Testis (tissue), 3 donors: Measurements from ENCODE around the gene ANKRD60. TPM values are rescaled to one million over a fixed set of nuclear protein-coding genes. Genes with fewer than 3 reads are reported as not detected.

Experiments
- DNase-seq: peaks from one replicate; pipeline ENCODE4 v3.0.0-alpha.2; 2019
- H3K27ac ChIP-seq, 2 donors: fragments of 200-600 bp; sonication (generic); one replicate each; pipeline ENCODE4 v1.5.1; 2019
- H3K27me3 ChIP-seq: fragments of 200-600 bp; sonication (generic); one replicate; pipeline ENCODE4 v1.5.1; 2019
- H3K36me3 ChIP-seq: fragments of 200-600 bp; sonication (generic); one replicate; pipeline ENCODE4 v1.5.1; 2017; ENCODE audit warnings: low read depth; ENCODE audit errors: missing control alignments
- H3K4me1 ChIP-seq: fragments of 200-600 bp; sonication (generic); one replicate; pipeline ENCODE4 v1.5.1; 2019
- H3K4me3 ChIP-seq, 2 donors: fragments of 200-600 bp; sonication (generic); one replicate each; pipeline ENCODE4 v1.5.1; 2017 to 2019
- H3K9me3 ChIP-seq: fragments of 200-600 bp; sonication (generic); one replicate; pipeline ENCODE4 v1.5.1; 2017
- POLR2A ChIP-seq: fragments of 450-650 bp; IDR thresholded peaks from one replicate; pipeline ENCODE4 v1.6.1; 2017; ENCODE audit warnings: antibody characterized with exemption, mild to moderate bottlenecking, moderate library complexity
- WGBS, 2 donors: methylation state at CpG; one replicate each; pipeline ENCODE4 v1.1.5; 2018; 5-methylcytosine and 5-hydroxymethylcytosine counted together
- intact Hi-C: fragments of 100-400 bp; cut with DNase I; formaldehyde crosslinking; loops from one replicate; pipeline ENCODE4 v1.15.1; 2023; ENCODE audit warnings: low total_unique reads
- polyA plus RNA-seq: library from polyadenylated mRNA; stranded (reverse); fragments of 350-450 nt; fragmentation: Illumina TruSeq; extraction: RNeasy Lipid Tissue Mini Kit (QIAGEN cat#74804); gene quantifications from one replicate; pipeline ENCODE4 v1.2.3, GENCODE V29; 2014; ENCODE audit warnings: low read depth, low replicate concordance; ENCODE audit not compliant: insufficient read depth
- total RNA-seq, 2 donors: library from RNA; depleted of rRNA; stranded (reverse); fragments of >200 nt; gene quantifications; one replicate each; pipeline ENCODE4 v1.2.3, GENCODE V29; 2016
- TF ChIP-seq, protein P1 (sequence below), 3 experiments: fragments of 450-650 bp in 2 of 3; fragments of 200-600 bp in 1 of 3; sonication (generic) in 1 of 3; IDR thresholded peaks; one replicate each; pipeline ENCODE4 v1.5.1; 2016 to 2019; ENCODE audit warnings: antibody characterized with exemption in 3 of 3, mild to moderate bottlenecking in 2 of 3, moderate library complexity in 1 of 3

ANKRD60 gene
- total and polyA plus RNA-seq, 3 donors from 2014 or later: 3.0 to 8.0 (median 7.7) TPM

DNA sequence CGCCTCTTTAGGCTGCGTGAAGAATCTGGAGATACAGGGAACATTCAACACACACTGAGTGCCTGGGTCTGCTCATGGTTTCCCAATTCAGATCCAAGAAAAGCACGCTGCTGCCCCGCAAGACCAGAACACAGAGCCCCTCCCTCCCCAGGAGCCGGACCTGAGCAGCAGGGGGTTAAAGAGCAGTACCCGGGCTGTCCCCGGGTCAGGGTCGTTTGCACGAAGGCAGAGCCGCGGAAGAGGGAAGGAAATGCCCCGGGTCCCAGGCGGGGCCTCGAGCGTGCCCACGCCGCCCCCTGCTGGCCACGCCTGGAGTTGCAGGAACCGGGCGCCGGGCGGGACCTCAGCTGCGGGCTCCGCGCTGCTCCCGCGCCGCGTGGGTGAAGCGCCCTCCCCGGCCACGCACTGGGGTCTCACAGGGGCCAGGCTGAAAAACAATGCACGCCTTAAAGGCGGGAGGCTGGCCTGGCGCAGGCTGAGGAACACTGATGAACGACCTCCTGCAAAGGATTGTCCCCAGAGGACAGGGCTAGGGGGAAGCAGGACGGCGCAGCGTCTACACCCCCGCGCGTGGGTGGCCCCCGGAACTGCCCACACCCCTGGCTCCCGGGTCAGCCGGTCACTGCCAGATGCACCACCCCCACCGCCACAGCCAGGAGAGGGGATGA is 48.9 kb downstream of the ANKRD60 start:
- no peak overlapping the region for H3K27ac ChIP-seq
- WGBS, 2 donors: 1% methylated on average over 11 to 33 of the region's 46 CpGs
- no peaks in the 10 kb centered on the region for H3K9me3 ChIP-seq
- no peaks in the 10 kb centered on the region for H3K27me3 ChIP-seq
- peaks cover 10% of the 10 kb centered on the region for H3K4me1 ChIP-seq
- TF ChIP-seq, protein P1, sequence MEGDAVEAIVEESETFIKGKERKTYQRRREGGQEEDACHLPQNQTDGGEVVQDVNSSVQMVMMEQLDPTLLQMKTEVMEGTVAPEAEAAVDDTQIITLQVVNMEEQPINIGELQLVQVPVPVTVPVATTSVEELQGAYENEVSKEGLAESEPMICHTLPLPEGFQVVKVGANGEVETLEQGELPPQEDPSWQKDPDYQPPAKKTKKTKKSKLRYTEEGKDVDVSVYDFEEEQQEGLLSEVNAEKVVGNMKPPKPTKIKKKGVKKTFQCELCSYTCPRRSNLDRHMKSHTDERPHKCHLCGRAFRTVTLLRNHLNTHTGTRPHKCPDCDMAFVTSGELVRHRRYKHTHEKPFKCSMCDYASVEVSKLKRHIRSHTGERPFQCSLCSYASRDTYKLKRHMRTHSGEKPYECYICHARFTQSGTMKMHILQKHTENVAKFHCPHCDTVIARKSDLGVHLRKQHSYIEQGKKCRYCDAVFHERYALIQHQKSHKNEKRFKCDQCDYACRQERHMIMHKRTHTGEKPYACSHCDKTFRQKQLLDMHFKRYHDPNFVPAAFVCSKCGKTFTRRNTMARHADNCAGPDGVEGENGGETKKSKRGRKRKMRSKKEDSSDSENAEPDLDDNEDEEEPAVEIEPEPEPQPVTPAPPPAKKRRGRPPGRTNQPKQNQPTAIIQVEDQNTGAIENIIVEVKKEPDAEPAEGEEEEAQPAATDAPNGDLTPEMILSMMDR (IDR thresholded peaks at IDR 0.05): peak; percentile 96 to 100 (median 97)
- TF ChIP-seq POLR2A: no peak
- intact Hi-C loops: loop anchor here (5.0 kb wide), 1 partner anchor 522 kb away; no protein-coding TSS in a partner anchor
- peak; percentile 68 for DNase-seq
- peak overlapping the region; percentile 25 to 53 for H3K4me3 ChIP-seq
- H3K36me3 ChIP-seq: no peaks in the 10 kb centered on the region

DNA sequence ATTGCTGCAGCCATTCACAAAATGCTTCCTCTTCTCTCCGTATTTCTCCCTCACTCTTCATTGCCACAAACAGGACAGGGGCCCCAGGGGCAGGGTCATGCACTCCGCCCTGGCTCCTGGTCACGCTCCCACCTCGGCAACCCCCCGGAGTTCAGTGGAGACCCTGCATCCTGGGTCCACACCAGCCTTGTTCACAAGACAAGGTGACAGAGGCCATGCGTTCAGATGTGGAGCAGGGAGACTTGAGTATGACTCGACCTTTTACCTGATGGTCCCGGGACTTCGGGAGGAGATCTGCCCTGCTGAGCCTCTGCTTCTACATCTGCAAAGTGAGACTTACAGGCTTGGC is 49.4 kb downstream of the ANKRD60 start:
- no peaks in the 10 kb centered on the region for H3K27me3 ChIP-seq
- no peak for TF ChIP-seq POLR2A
- TF ChIP-seq, protein P1 (IDR thresholded peaks at IDR 0.05): no peak
- no peaks in the 10 kb centered on the region for H3K36me3 ChIP-seq
- H3K4me3 ChIP-seq: peak overlapping the region; percentile 25 to 53
- WGBS, 2 donors: 35 to 41% methylated on average over 9 of the region's 9 CpGs
- H3K27ac ChIP-seq: no peak overlapping the region
- no peak for DNase-seq
- peaks cover 10% of the 10 kb centered on the region for H3K4me1 ChIP-seq
- intact Hi-C loops: loop anchor here (5.0 kb wide), 1 partner anchor 522 kb away; no protein-coding TSS in a partner anchor
- no peaks in the 10 kb centered on the region for H3K9me3 ChIP-seq

DNA sequence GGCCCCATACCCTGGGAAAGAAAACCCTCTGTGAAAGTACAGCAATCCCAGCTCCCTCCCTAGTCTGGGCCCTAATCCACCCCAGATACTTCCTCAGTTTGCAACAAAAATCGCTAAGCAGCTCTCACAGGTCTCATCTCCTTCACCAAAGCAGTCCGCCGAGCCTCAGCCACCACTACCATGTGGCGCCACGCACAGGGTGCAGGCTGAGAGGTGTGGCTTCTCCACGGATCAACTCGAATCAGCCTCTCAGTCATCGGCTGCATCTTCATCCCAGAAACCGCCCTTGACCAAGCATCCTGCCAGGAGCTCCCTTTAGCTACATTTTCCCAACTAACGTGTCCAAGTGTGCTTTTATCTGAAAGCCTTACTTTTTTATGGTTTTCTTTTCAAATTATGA is 50.7 kb downstream of the ANKRD60 start:
- Histone ChIP-seq H3K4me3 (no peak overlapping the region), H3K9me3 (no peaks in the 10 kb centered on the region), H3K36me3 (no peaks in the 10 kb centered on the region), H3K27me3 (no peaks in the 10 kb centered on the region), H3K4me1 (peaks cover 10% of the 10 kb centered on the region), H3K27ac (no peak overlapping the region)
- no peak for DNase-seq
- WGBS, 2 donors: 85 to 90% methylated on average over 10 of the region's 10 CpGs
- intact Hi-C loops: loop anchor here (5.0 kb wide), 1 partner anchor 520 kb away; no protein-coding TSS in a partner anchor
- TF ChIP-seq, protein P1 (IDR thresholded peaks at IDR 0.05): no peak
- no peak for TF ChIP-seq POLR2A

DNA sequence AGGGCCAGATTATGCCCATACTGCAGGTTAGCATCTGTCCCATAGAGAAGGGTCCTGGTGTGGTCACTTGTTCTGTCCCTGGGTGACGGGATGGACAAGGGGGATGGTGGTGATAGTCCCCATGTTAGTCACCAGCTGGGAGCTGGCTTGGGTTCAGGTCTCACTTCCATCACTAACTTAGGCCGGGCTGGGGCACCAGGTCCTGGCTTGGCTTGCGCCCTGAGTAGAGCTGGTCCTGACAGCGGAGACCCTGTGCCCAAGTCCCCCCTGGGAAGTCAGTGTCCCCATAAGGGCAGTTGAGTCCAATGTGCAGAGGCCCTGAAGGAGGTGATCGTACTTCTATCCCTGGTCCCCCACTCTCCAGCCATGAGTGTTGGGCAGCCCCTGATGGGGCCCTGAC is 52.6 kb downstream of the ANKRD60 start:
- peak overlapping the region; percentile 65 to 85 for H3K27ac ChIP-seq
- no peak for DNase-seq
- no peaks in the 10 kb centered on the region for H3K27me3 ChIP-seq
- H3K4me3 ChIP-seq: no peak overlapping the region
- 95 to 99% methylated on average over 4 to 5 of the region's 5 CpGs for WGBS, 2 donors
- intact Hi-C loops: loop anchor here (5.0 kb wide), 1 partner anchor 519 kb away; no protein-coding TSS in a partner anchor
- peaks cover 10% of the 10 kb centered on the region for H3K4me1 ChIP-seq
- no peak for TF ChIP-seq POLR2A
- TF ChIP-seq, protein P1 (IDR thresholded peaks at IDR 0.05): no peak
- no peaks in the 10 kb centered on the region for H3K9me3 ChIP-seq
- H3K36me3 ChIP-seq: no peaks in the 10 kb centered on the region

DNA sequence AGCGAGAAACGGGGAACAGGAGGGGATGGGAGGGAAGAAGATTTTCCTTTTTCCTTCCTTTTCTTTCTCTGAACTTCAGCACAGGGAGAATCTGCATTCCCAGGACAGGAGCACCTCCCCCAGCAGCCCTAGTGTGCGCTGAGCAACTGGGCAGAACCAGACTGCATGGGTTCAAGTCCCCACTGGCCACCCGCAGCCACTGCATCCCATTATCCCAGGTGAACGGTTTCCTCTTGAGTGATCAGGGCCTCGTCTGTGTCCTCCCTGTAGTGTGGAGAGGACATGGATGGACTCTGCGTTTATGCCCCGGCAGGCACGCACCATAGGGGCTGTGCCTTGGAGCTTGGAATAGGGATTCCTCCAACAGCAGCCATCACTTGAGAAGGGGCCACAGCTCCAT is 53.0 kb downstream of the ANKRD60 start:
- H3K4me1 ChIP-seq: peaks cover 10% of the 10 kb centered on the region
- no peaks in the 10 kb centered on the region for H3K36me3 ChIP-seq
- H3K9me3 ChIP-seq: no peaks in the 10 kb centered on the region
- H3K27ac ChIP-seq: peak overlapping the region; percentile 65 to 85
- intact Hi-C loops: loop anchor here (5.0 kb wide), 1 partner anchor 518 kb away; no protein-coding TSS in a partner anchor
- no peak overlapping the region for H3K4me3 ChIP-seq
- WGBS, 2 donors: 79 to 81% methylated on average over 9 of the region's 9 CpGs
- DNase-seq: no peak
- no peaks in the 10 kb centered on the region for H3K27me3 ChIP-seq
- no peak for TF ChIP-seq POLR2A
- TF ChIP-seq, protein P1 (IDR thresholded peaks at IDR 0.05): no peak
